Neural progenitor cell (in vitro differentiated cells): ENCODE measurements around the gene MAN1A2. TPM values are rescaled to one million over a fixed set of nuclear protein-coding genes. Genes with fewer than 3 reads are reported as not detected.

ENCODE experiments used
- DNase-seq: peaks from one replicate; pipeline ENCODE4 v3.0.0-alpha.2; 2016; ENCODE audit warnings: low spot score
- H2AFZ ChIP-seq: fragments of 200-600 bp; sonication (generic); replicated peaks from 2 replicates; pipeline ENCODE4 v1.6.1; 2016; ENCODE audit warnings: antibody characterized with exemption
- H3F3A ChIP-seq: fragments of 200-600 bp; sonication (generic); 2 replicates; pipeline ENCODE4 v1.6.1; 2016; ENCODE audit warnings: antibody characterized with exemption, low read depth
- H3K27ac ChIP-seq: fragments of 200-600 bp; sonication (generic); 2 replicates; pipeline ENCODE4 v1.5.1; 2016; ENCODE audit warnings: mild to moderate bottlenecking
- H3K27me3 ChIP-seq: fragments of 200-600 bp; sonication (generic); 2 replicates; pipeline ENCODE4 v1.6.1; 2016; ENCODE audit warnings: mild to moderate bottlenecking, moderate library complexity
- H3K36me3 ChIP-seq: fragments of 200-600 bp; sonication (generic); 2 replicates; pipeline ENCODE4 v1.5.1; 2016
- H3K4me1 ChIP-seq: fragments of 200-600 bp; sonication (generic); 2 replicates; pipeline ENCODE4 v1.6.1; 2016; ENCODE audit warnings: mixed run types
- H3K4me2 ChIP-seq: fragments of 200-600 bp; sonication (generic); 2 replicates; pipeline ENCODE4 v1.6.1; 2016
- H3K4me3 ChIP-seq: fragments of 200-600 bp; sonication (generic); 2 replicates; pipeline ENCODE4 v1.5.1; 2016
- H3K79me2 ChIP-seq: fragments of 200-600 bp; sonication (generic); 2 replicates; pipeline ENCODE4 v1.6.1; 2016; ENCODE audit warnings: low read depth
- H3K9ac ChIP-seq: fragments of 200-600 bp; sonication (generic); 2 replicates; pipeline ENCODE4 v1.6.1; 2016
- H3K9me3 ChIP-seq: fragments of 200-600 bp; sonication (generic); 2 replicates; pipeline ENCODE4 v1.5.1; 2016; ENCODE audit warnings: low read depth
- H4K20me1 ChIP-seq: fragments of 200-600 bp; sonication (generic); 2 replicates; pipeline ENCODE4 v1.6.1; 2016; ENCODE audit warnings: low read depth
- H3K27ac Mint-ChIP-seq: 3 replicates; pipeline ENCODE4 v1.8.0; 2021; ENCODE audit warnings: mixed read lengths
- H3K27me3 Mint-ChIP-seq: 2 replicates; pipeline ENCODE4 v1.8.0; 2022; ENCODE audit warnings: low read depth, mild to moderate bottlenecking, inconsistent platforms, moderate library complexity, mixed read lengths; ENCODE audit not compliant: insufficient read depth
- H3K36me3 Mint-ChIP-seq: 3 replicates; pipeline ENCODE4 v1.8.0; 2021; ENCODE audit warnings: mixed read lengths
- H3K4me1 Mint-ChIP-seq: 3 replicates; pipeline ENCODE4 v1.8.0; 2021; ENCODE audit warnings: mixed read lengths
- H3K4me3 Mint-ChIP-seq: 3 replicates; pipeline ENCODE4 v1.8.0; 2021; ENCODE audit warnings: mild to moderate bottlenecking, moderate library complexity, mixed read lengths
- H3K9me3 Mint-ChIP-seq: 3 replicates; pipeline ENCODE4 v1.8.0; 2020; ENCODE audit warnings: mixed read lengths
- EZH2 ChIP-seq: fragments of 200-600 bp; sonication (generic); IDR thresholded peaks from 2 replicates; pipeline ENCODE4 v1.6.1; 2017; ENCODE audit warnings: antibody characterized with exemption, mild to moderate bottlenecking, moderate library complexity
- EZH2phosphoT487 ChIP-seq: fragments of 200-600 bp; sonication (generic); IDR thresholded peaks from 2 replicates; pipeline ENCODE4 v1.6.1; 2017; ENCODE audit warnings: antibody characterized with exemption
- total RNA-seq: library from RNA; depleted of rRNA; stranded (reverse); fragments of >200 nt; gene quantifications from 2 replicates; pipeline ENCODE4 v1.2.3, GENCODE V29; 2015; ENCODE audit warnings: low replicate concordance
- TF ChIP-seq, protein P1 (sequence below): fragments of 200-600 bp; sonication (generic); IDR thresholded peaks from 2 replicates; pipeline ENCODE4 v1.5.1; 2017; ENCODE audit warnings: antibody characterized with exemption, mild to moderate bottlenecking

MAN1A2 gene
- total RNA-seq: 20.0 and 28.6 TPM in 2 replicates

DNA sequence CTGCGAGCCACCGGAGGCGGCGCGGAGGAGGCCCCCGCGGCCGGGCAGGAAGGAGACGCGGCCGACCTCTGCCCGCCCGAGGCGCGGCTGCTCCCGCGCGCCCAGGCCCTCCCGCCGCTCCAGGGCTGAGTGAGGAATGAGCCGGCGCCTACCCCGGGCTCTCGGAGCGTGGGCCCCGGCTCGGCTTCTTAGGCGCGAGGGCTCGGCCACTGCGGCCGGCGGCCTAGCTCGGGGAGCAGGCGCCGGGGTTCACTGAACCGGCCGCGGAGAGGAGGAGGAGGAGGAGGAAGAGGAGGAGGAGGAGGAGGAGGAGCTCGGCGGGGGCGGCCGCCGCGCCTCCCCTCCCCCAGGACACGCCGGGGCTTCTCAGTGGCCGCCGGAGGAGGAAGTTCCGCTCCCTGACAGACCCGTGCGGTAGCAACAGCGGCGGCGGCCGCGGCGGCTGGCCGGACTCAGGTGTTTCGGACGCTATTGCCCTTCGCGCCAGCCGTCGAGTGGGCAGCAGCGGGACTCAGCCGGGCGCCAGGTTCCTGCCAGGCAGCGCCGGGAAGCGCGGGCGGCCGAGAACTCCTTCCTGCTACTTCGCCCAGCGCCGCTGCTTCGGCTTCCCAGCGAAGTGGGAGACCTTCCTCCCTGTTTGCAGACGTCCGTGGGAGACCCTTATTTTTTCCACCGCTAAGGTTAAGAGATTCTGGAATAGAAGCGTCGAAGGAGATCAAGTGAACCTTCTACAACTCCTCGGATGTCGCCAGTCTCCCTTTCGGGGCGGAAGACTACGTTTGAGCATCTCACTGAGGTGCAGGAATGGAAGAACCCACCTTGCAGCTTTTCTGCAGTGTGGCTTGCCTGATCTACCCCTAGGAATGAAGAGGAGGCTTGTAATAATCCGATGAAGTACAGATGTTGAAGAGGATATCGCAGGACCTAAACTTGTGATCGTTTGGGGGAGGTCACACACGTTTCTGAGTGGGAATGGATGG is at the start of gene MAN1A2:
Gene MAN1A2 (plus strand): TSS at position 404 of the 980 bp plus-strand sequence. CDS start 735 bp downstream, outside the sequence.
- H3K36me3 ChIP-seq: no peaks in the 10 kb centered on the region
- Mint-ChIP-seq H3K36me3 (no peaks in the 10 kb centered on the region), H3K27me3 (peaks cover 2% of the 10 kb centered on the region), H3K9me3 (no peaks in the 10 kb centered on the region), H3K4me1 (peaks cover 46% of the 10 kb centered on the region), H3K27ac (peak within 1 kb of the TSS; percentile 99), H3K4me3 (peak within 1 kb of the TSS; percentile 98)
- H3F3A ChIP-seq: peaks cover 22% of the 10 kb centered on the region
- no peak for TF ChIP-seq EZH2phosphoT487
- TF ChIP-seq, protein P1, sequence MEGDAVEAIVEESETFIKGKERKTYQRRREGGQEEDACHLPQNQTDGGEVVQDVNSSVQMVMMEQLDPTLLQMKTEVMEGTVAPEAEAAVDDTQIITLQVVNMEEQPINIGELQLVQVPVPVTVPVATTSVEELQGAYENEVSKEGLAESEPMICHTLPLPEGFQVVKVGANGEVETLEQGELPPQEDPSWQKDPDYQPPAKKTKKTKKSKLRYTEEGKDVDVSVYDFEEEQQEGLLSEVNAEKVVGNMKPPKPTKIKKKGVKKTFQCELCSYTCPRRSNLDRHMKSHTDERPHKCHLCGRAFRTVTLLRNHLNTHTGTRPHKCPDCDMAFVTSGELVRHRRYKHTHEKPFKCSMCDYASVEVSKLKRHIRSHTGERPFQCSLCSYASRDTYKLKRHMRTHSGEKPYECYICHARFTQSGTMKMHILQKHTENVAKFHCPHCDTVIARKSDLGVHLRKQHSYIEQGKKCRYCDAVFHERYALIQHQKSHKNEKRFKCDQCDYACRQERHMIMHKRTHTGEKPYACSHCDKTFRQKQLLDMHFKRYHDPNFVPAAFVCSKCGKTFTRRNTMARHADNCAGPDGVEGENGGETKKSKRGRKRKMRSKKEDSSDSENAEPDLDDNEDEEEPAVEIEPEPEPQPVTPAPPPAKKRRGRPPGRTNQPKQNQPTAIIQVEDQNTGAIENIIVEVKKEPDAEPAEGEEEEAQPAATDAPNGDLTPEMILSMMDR: no peak
- H3K27me3 ChIP-seq: no peaks in the 10 kb centered on the region
- no peaks in the 10 kb centered on the region for H3K9me3 ChIP-seq
- H3K4me1 ChIP-seq: peaks cover 38% of the 10 kb centered on the region
- H3K9ac ChIP-seq: peak within 1 kb of the TSS; percentile 74
- peak within 1 kb of the TSS; percentile 73 for H3K4me3 ChIP-seq
- peak within 1 kb of the TSS; percentile 43 for H2AFZ ChIP-seq
- peaks cover 25% of the 10 kb centered on the region for H4K20me1 ChIP-seq
- peak within 1 kb of the TSS; percentile 99 for H3K4me2 ChIP-seq
- peak within 1 kb of the TSS; percentile 93 for H3K27ac ChIP-seq
- peaks cover 65% of the 10 kb centered on the region for H3K79me2 ChIP-seq
- DNase-seq: peak; percentile 90

DNA sequence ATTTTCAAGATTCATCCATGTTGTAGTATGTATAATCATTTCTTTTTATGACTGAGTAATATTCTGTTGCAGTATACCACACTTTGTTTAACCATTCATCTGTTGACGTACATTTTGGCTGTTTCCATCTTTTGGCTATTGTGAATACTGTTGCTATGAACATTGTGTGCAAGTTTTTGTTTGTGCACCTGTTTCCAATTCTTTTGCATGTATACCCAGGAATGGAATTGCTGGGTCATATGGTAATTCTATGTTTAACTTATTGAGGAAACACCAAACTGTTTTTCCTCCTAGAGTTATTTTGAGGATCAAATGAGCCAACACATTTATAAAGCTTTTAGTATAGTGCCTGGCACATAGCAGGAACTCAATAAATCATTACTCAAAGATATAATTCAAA is 49.2 kb upstream of the MAN1A2 start:
- no peaks in the 10 kb centered on the region for H3K27me3 Mint-ChIP-seq
- H3K9me3 ChIP-seq: no peaks in the 10 kb centered on the region
- no peak overlapping the region for H3K9ac ChIP-seq
- TF ChIP-seq, protein P1: no peak
- no peak for TF ChIP-seq EZH2phosphoT487
- no peak for TF ChIP-seq EZH2
- no peaks in the 10 kb centered on the region for H3K36me3 ChIP-seq
- no peak overlapping the region for H3K4me3 ChIP-seq
- H3K4me1 Mint-ChIP-seq: no peaks in the 10 kb centered on the region
- H3K9me3 Mint-ChIP-seq: peaks cover 3% of the 10 kb centered on the region
- no peaks in the 10 kb centered on the region for H3K36me3 Mint-ChIP-seq
- H3K4me1 ChIP-seq: peaks cover 10% of the 10 kb centered on the region
- H3K27ac Mint-ChIP-seq: no peak overlapping the region
- no peaks in the 10 kb centered on the region for H3F3A ChIP-seq
- H4K20me1 ChIP-seq: no peaks in the 10 kb centered on the region
- DNase-seq: no peak
- H3K27me3 ChIP-seq: no peaks in the 10 kb centered on the region
- H3K4me2 ChIP-seq: no peak overlapping the region
- H3K4me3 Mint-ChIP-seq: no peak overlapping the region
- no peak overlapping the region for H2AFZ ChIP-seq
- H3K79me2 ChIP-seq: no peaks in the 10 kb centered on the region
- H3K27ac ChIP-seq: no peak overlapping the region

DNA sequence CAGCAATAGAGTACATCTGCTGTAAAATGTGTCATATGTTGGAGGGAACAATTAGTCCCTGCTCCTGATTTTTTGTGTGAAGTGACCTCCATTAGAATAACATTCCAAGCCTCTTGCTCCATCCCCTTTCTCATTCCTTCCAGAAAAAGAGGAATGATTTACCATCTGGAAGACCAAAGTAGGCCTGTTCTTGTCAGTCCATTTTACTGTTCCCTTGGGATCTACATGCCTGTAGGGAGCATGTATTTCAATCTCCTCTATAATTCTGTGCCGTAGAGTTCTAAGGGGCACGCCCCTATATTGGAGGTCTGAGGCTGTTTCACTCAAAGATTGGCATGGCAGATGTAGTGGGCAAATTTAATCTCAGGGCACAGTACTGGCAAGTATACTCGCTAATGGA is 48.8 kb upstream of the MAN1A2 start:
- Mint-ChIP-seq H3K36me3 (no peaks in the 10 kb centered on the region), H3K27ac (no peak overlapping the region), H3K4me3 (no peak overlapping the region), H3K27me3 (no peaks in the 10 kb centered on the region), H3K9me3 (peaks cover 3% of the 10 kb centered on the region), H3K4me1 (no peaks in the 10 kb centered on the region)
- no peaks in the 10 kb centered on the region for H4K20me1 ChIP-seq
- no peaks in the 10 kb centered on the region for H3K79me2 ChIP-seq
- no peaks in the 10 kb centered on the region for H3K9me3 ChIP-seq
- TF ChIP-seq EZH2: no peak
- TF ChIP-seq, protein P1: no peak
- TF ChIP-seq EZH2phosphoT487: no peak
- no peak overlapping the region for H3K9ac ChIP-seq
- DNase-seq: no peak
- H3K27me3 ChIP-seq: no peaks in the 10 kb centered on the region
- no peak overlapping the region for H3K4me3 ChIP-seq
- H3K4me1 ChIP-seq: peaks cover 10% of the 10 kb centered on the region
- no peak overlapping the region for H3K4me2 ChIP-seq
- H3F3A ChIP-seq: no peaks in the 10 kb centered on the region
- no peak overlapping the region for H3K27ac ChIP-seq
- H2AFZ ChIP-seq: no peak overlapping the region
- H3K36me3 ChIP-seq: no peaks in the 10 kb centered on the region
